Right atrium auricular region (tissue), 2 donors: ENCODE measurements around the gene RNF220. TPM values are rescaled to one million over a fixed set of nuclear protein-coding genes. Genes with fewer than 3 reads are reported as not detected.

Experiments
- DNase-seq: peaks from one replicate; pipeline ENCODE4 v3.0.0-alpha.2; 2019; ENCODE audit warnings: low spot score
- H3K27ac ChIP-seq, 2 donors: fragments of 200-600 bp; sonication (generic); 1 replicate in 1 of 2; 2 replicates in 1 of 2; pipeline ENCODE4 v1.5.1; 2016 to 2019
- H3K27me3 ChIP-seq, 2 donors: fragments of 200-600 bp; sonication (generic); one replicate each; pipeline versions ENCODE4 v1.5.1 to v1.6.0; 2017 to 2019
- H3K36me3 ChIP-seq: fragments of 200-600 bp; sonication (generic); one replicate; pipeline ENCODE4 v1.5.1; 2016
- H3K4me1 ChIP-seq, 2 donors: fragments of 200-600 bp; sonication (generic); one replicate each; pipeline versions ENCODE4 v1.5.1 to v1.6.0; 2017 to 2019
- H3K4me3 ChIP-seq, 2 donors: fragments of 200-600 bp; sonication (generic); 1 replicate in 1 of 2; 2 replicates in 1 of 2; pipeline ENCODE4 v1.5.1; 2017 to 2019; ENCODE audit warnings: mild to moderate bottlenecking in 1 of 2, moderate library complexity in 1 of 2
- H3K9me3 ChIP-seq, 2 donors: fragments of 200-600 bp; sonication (generic); one replicate each; pipeline ENCODE4 v1.5.1; 2019
- total RNA-seq, 2 donors: library from RNA; depleted of rRNA; stranded (reverse); fragments of >200 nt; gene quantifications; one replicate each; pipeline ENCODE4 v1.1.0, GENCODE V29; 2016
- TF ChIP-seq, protein P1 (sequence below), 2 donors: fragments of 200-600 bp; sonication (generic); IDR thresholded peaks; one replicate each; pipeline ENCODE4 v1.5.1; 2019; ENCODE audit warnings: antibody characterized with exemption in 2 of 2

The RNF220 gene
- total RNA-seq, 2 donors from 2014 or later, result 76.1 to 91.6 TPM

DNA sequence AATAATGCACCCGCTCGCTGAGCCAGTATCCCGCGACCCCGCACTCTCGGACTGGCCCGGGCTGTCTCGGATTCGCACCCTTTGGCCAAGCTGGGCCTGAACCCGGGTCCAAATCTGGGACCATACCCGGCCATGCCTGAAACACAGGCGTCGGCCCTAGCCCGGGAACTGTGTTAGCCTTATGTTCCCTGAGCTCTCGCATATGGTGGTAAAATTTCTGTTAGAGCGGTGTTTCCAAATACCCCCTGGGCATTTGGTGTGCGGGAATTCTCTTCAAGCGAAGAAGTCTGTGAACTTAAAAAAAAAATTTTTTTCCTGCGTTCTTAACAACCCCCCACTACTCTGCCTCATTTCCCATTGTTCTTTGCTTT is 3.1 kb downstream of the RNF220 start:
- Histone ChIP-seq H3K4me1 (peaks cover 0 to 37% of the 10 kb centered on the region in 2 donors), H3K27ac (no peak overlapping the region), H3K27me3 (peaks cover 20 to 53% of the 10 kb centered on the region in 2 donors), H3K9me3 (no peaks in the 10 kb centered on the region), H3K4me3 (peak overlapping the region in 1 of 2 donors; percentile 52), H3K36me3 (no peaks in the 10 kb centered on the region)
- DNase-seq, result no peak
- TF ChIP-seq, protein P1, sequence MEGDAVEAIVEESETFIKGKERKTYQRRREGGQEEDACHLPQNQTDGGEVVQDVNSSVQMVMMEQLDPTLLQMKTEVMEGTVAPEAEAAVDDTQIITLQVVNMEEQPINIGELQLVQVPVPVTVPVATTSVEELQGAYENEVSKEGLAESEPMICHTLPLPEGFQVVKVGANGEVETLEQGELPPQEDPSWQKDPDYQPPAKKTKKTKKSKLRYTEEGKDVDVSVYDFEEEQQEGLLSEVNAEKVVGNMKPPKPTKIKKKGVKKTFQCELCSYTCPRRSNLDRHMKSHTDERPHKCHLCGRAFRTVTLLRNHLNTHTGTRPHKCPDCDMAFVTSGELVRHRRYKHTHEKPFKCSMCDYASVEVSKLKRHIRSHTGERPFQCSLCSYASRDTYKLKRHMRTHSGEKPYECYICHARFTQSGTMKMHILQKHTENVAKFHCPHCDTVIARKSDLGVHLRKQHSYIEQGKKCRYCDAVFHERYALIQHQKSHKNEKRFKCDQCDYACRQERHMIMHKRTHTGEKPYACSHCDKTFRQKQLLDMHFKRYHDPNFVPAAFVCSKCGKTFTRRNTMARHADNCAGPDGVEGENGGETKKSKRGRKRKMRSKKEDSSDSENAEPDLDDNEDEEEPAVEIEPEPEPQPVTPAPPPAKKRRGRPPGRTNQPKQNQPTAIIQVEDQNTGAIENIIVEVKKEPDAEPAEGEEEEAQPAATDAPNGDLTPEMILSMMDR (IDR thresholded peaks at IDR 0.05), result no peak

DNA sequence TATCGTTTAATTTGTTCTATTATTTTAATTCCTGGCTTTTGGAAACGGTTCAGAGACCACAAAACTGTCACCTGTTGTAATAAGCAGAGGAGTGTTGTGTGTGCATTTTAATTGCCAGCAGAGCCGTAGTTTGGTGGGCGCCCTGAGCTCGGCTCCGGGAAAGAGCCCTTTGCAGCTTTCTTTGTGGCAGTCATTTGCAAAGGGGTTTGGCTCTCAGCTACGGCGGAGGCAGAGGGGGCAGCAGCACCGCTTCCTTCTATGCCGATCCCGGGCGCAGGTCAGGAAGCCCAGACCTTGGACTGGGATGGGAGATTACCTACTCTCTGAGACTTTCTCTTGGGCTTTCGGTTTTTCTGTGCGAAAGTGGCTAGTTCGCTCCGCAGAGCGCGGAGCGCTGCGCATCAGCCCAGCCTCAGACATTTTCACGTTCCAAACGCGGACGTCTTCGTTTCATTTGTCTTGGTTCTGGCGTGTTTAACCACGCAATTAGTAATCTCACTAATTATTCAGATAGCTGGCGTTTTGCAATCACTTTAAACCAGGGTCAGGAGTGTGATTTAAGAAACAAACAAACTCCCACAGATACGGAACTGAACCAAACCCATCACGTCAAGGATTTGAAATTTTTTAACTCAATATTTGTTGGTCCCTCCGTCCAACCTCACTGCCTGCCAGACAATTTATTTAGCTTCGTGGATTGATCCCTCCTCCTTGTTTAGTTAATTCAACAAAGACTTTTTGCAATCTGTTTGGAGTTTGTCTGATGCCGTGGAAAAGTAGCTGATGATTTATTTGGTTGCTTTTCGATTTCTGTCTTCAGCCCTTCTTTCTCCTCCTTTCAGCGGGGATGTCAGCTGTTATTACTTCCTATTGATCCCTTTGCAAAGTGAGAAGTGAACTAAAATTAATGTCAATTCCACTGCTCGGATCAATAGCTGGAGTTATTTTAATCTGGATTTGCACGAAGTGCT is 3.9 kb downstream of the RNF220 start:
- Histone ChIP-seq H3K4me1 (peaks cover 0 to 37% of the 10 kb centered on the region in 2 donors), H3K27ac (no peak overlapping the region), H3K27me3 (peaks cover 20 to 58% of the 10 kb centered on the region in 2 donors), H3K4me3 (peak overlapping the region in 1 of 2 donors; percentile 28), H3K36me3 (no peaks in the 10 kb centered on the region), H3K9me3 (no peaks in the 10 kb centered on the region)
- DNase-seq, result no peak
- TF ChIP-seq, protein P1 (IDR thresholded peaks at IDR 0.05), result no peak

DNA sequence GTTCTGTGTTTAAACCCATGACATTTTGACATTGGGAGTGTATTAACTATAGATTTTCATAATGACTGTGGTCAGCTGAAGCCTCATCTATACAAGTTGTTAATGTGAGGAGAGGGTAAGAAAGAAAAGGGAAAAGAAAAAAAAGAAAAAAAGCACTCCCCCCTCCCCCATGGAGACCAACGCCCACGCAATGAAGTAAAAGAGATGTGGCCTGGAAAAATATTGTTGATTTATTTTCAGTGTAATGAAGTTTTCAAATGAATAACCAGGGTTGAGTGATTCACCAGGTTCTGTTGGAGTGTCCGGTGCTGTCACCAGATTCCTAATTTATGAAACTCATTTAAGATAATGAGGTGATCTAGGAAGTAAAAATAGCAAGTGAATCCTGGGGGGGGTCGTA is 4.7 kb downstream of the RNF220 start:
- Histone ChIP-seq H3K4me1 (peaks cover 0 to 35% of the 10 kb centered on the region in 2 donors), H3K9me3 (no peaks in the 10 kb centered on the region), H3K4me3 (no peak overlapping the region), H3K27ac (no peak overlapping the region), H3K27me3 (peaks cover 20 to 60% of the 10 kb centered on the region in 2 donors), H3K36me3 (no peaks in the 10 kb centered on the region)
- TF ChIP-seq, protein P1 (IDR thresholded peaks at IDR 0.05), result no peak
- DNase-seq, result no peak

DNA sequence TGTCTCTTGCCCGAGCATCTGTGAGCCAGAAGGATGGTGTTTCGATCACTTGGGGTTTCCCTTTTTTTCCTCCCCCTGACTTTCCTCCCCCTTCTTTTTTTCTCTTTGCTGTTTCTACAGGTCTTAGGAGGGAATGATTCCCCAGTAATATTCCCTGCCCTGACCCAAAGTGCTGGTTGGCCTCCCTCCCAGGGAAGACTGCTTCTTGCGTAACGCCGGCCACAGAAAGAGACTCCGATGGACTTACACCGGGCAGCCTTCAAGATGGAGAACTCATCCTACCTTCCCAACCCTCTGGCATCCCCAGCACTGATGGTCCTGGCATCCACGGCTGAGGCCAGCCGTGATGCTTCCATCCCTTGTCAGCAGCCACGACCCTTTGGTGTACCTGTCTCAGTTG is 6.8 kb downstream of the RNF220 start:
- no peaks in the 10 kb centered on the region for H3K36me3 ChIP-seq
- H3K27me3 ChIP-seq, result peaks cover 18 to 54% of the 10 kb centered on the region in 2 donors
- TF ChIP-seq, protein P1 (IDR thresholded peaks at IDR 0.05), result no peak
- no peak for DNase-seq
- H3K27ac ChIP-seq, result no peak overlapping the region
- no peaks in the 10 kb centered on the region for H3K9me3 ChIP-seq
- no peak overlapping the region for H3K4me3 ChIP-seq
- peaks cover 0 to 14% of the 10 kb centered on the region in 2 donors for H3K4me1 ChIP-seq

DNA sequence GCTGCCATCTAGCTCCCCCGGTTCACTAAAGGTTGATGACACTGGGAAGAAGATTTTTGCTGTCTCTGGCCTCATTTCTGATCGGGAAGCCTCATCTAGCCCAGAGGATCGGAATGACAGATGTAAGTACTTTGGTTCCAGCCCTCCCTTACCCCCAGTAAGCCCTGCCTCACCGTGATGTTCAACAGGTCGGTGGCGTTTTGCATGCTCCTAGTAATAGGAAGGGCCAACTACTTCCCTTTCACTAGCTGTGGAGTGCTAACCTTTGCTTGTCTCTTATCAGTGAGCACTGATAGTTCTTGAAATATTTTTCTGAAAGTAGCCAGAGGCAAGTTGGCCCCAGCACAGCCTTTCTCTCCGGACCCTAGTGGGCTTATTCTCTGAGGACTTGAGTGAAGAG is 7.5 kb downstream of the RNF220 start:
- TF ChIP-seq, protein P1 (IDR thresholded peaks at IDR 0.05), result no peak
- H3K4me3 ChIP-seq, result no peak overlapping the region
- no peaks in the 10 kb centered on the region for H3K36me3 ChIP-seq
- peaks cover 0 to 14% of the 10 kb centered on the region in 2 donors for H3K4me1 ChIP-seq
- no peak overlapping the region for H3K27ac ChIP-seq
- peaks cover 13 to 53% of the 10 kb centered on the region in 2 donors for H3K27me3 ChIP-seq
- DNase-seq, result no peak
- H3K9me3 ChIP-seq, result no peaks in the 10 kb centered on the region
